Measurements from ENCODE around the gene KCTD20.
"Not testable (repeated sequence)": the region's sequence is repeated elsewhere in the genome, so short reads cannot be mapped to it uniquely, and the experiment has no call there.

- TF ChIP-seq CTCF (IDR thresholded peaks at IDR 0.05 in 2 of 3, conservative IDR thresholded peaks at IDR 0.05 in 1 of 3; ENCODE audit: borderline replicate concordance in 1 of 3, insufficient read depth in 1 of 3, low read depth in 2 of 3, low read length in 2 of 3); EZH2 (IDR thresholded peaks at IDR 0.05); POLR2AphosphoS5 (IDR thresholded peaks at IDR 0.05; ENCODE audit: low read depth, low read length); MAX (IDR thresholded peaks at IDR 0.05); POLR2A (IDR thresholded peaks at IDR 0.05; ENCODE audit: borderline replicate concordance, extremely low read depth, insufficient read depth, insufficient read length); REST (IDR thresholded peaks at IDR 0.05; ENCODE audit: low read depth); ATF3 (IDR thresholded peaks at IDR 0.05); YY1 (IDR thresholded peaks at IDR 0.05; ENCODE audit: extremely low read depth, insufficient replicate concordance, low read depth, low read length); SIN3A (IDR thresholded peaks at IDR 0.05; ENCODE audit: low read depth); SP1 (IDR thresholded peaks at IDR 0.05; ENCODE audit: low read depth): not testable (repeated sequence)
- TF ChIP-seq, protein P1, sequence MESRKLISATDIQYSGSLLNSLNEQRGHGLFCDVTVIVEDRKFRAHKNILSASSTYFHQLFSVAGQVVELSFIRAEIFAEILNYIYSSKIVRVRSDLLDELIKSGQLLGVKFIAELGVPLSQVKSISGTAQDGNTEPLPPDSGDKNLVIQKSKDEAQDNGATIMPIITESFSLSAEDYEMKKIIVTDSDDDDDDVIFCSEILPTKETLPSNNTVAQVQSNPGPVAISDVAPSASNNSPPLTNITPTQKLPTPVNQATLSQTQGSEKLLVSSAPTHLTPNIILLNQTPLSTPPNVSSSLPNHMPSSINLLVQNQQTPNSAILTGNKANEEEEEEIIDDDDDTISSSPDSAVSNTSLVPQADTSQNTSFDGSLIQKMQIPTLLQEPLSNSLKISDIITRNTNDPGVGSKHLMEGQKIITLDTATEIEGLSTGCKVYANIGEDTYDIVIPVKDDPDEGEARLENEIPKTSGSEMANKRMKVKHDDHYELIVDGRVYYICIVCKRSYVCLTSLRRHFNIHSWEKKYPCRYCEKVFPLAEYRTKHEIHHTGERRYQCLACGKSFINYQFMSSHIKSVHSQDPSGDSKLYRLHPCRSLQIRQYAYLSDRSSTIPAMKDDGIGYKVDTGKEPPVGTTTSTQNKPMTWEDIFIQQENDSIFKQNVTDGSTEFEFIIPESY (IDR thresholded peaks at IDR 0.05; ENCODE audit: extremely low read depth, insufficient replicate concordance, low read length): not testable (repeated sequence)
Observed at GRCh38 chr6:36483326-36483725, 40.5 kb downstream of the KCTD20 start.

Measured in HCT116 (cell line).